GM12872 (cell line): ENCODE data around the gene TMEM220.

Experiments
- TF ChIP-seq, protein P1 (sequence below): IDR thresholded peaks from 3 replicates; pipeline ENCODE4 v1.5.1; 2011; ENCODE audit warnings: low read depth, mild to moderate bottlenecking, low read length, moderate library complexity; ENCODE audit not compliant: insufficient read depth

TMEM220 gene

GRCh38 chr17:10737168-10737622 lies 7.4 kb upstream of the TMEM220 start:
- TF ChIP-seq, protein P1, sequence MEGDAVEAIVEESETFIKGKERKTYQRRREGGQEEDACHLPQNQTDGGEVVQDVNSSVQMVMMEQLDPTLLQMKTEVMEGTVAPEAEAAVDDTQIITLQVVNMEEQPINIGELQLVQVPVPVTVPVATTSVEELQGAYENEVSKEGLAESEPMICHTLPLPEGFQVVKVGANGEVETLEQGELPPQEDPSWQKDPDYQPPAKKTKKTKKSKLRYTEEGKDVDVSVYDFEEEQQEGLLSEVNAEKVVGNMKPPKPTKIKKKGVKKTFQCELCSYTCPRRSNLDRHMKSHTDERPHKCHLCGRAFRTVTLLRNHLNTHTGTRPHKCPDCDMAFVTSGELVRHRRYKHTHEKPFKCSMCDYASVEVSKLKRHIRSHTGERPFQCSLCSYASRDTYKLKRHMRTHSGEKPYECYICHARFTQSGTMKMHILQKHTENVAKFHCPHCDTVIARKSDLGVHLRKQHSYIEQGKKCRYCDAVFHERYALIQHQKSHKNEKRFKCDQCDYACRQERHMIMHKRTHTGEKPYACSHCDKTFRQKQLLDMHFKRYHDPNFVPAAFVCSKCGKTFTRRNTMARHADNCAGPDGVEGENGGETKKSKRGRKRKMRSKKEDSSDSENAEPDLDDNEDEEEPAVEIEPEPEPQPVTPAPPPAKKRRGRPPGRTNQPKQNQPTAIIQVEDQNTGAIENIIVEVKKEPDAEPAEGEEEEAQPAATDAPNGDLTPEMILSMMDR: peak; percentile 67

DNA sequence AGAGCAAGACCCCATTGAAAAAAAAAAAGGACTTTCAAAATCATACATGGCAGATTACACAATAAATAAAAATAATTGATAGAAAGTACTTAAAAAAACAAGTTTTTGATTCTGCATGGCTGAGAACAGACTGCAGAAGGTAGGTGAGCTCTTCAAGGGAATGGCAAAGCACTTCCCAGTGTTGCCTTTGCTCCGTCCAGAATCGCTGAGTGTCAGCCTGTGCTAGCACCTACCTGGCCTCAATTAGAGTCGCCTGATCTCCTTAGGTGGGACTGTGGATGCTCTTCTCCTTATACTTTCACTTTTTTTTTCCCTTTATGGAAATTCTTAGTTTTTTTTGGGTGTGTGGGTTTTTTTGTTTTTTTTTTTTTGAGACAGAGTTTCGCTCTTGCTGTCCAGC lies 6.0 kb upstream of the TMEM220 start:
- TF ChIP-seq, protein P1: no peak

GRCh38 chr17:10735251-10735650 lies 5.4 kb upstream of the TMEM220 start:
- TF ChIP-seq, protein P1: no peak

DNA sequence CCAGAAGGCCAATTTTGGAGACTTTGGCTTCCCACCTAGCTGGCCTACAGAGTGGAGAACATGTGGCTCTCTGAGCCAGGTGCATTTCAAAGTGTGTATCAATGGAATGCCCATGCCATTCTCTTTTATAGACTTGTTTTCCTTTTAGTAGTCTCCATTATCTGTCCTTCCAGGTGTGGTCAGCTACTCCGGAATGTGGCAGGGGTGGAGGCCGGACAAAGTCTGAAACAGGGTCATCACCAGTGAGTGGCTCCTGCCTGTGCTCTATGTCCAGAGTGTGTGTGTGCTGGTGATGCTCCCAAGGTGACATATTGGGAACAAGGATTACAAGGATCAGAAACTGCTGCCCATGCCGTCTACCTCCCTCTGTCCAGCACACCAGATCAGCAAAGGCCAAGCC lies 3.8 kb upstream of the TMEM220 start:
- TF ChIP-seq, protein P1: no peak

- TF ChIP-seq, protein P1: no peak
Measured at GRCh38 chr17:10731408-10731879, 1.6 kb upstream of the TMEM220 start.

DNA sequence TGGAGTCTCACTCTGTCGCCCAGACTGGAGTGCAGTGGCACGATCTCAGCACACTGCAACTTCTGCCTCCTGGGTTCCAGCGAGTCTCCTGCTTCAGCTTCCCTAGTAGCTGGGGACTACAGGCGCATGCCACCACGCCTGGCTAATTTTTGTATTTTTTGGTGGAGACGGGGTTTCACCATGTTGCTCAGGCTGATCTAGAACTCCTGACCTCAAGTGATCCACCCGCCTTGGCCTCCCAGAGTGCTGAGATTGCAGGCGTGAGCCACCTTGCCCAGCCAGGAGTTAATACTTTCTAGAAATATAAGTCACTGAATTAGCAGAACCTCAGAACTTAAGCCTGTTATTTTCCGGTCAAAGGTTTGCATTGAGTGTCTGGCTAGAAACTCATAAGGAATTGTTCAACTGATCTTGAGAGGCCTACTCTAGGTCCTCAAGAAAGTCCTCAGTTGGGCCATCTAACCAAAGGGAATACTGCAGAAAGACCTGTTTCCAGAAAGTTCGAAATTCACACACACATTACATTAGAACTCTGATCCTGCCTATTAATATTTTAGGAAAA lies 1.4 kb downstream of the TMEM220 start:
- TF ChIP-seq, protein P1: no peak

GRCh38 chr17:10727192-10727591 lies 2.6 kb downstream of the TMEM220 start:
- TF ChIP-seq, protein P1: no peak
